ENCODE results near the gene PPM1L.

PPM1L gene

GRCh38 chr3:160810362-160811236 lies 54.6 kb downstream of the PPM1L start:
- Histone ChIP-seq H3K27me3 (ENCODE audit: control insufficient read depth, insufficient read depth, low read length) (no peaks in the 10 kb centered on the region), H3K4me3 (ENCODE audit: low read length) (no peak overlapping the region), H3K36me3 (ENCODE audit: insufficient read depth, low read length) (no peaks in the 10 kb centered on the region), H3K9me3 (replicated peaks; ENCODE audit: low read length) (no peaks in the 10 kb centered on the region), H3K9ac (ENCODE audit: low read depth, low read length) (no peak overlapping the region), H3K4me2 (ENCODE audit: low read length) (no peak overlapping the region), H3K4me1 (ENCODE audit: control insufficient read depth, insufficient read depth, low read length) (peaks cover 4% of the 10 kb centered on the region)

DNA sequence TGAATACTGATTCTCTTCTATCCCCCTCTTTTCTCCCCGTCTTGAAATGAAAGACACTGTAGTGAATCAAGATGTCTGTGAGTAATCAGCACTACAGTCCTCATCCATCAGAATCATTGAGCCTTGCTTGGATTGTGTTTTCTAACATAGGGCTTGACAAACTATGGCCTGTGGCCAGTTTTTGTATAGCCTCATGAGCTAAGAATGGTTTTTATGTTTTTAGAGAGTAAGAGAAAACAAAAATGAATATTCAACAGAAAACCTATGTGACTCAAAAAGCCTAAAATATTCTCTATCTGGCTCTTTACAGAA lies 55.2 kb downstream of the PPM1L start:
- no peak overlapping the region for H3K4me2 ChIP-seq (ENCODE audit: low read length)
- no peaks in the 10 kb centered on the region for H3K27me3 ChIP-seq (ENCODE audit: control insufficient read depth, insufficient read depth, low read length)
- H3K9ac ChIP-seq (ENCODE audit: low read depth, low read length), result no peak overlapping the region
- H3K9me3 ChIP-seq (replicated peaks; ENCODE audit: low read length), result no peaks in the 10 kb centered on the region
- no peaks in the 10 kb centered on the region for H3K36me3 ChIP-seq (ENCODE audit: insufficient read depth, low read length)
- H3K4me3 ChIP-seq (ENCODE audit: low read length), result no peak overlapping the region
- peaks cover 4% of the 10 kb centered on the region for H3K4me1 ChIP-seq (ENCODE audit: control insufficient read depth, insufficient read depth, low read length)

GRCh38 chr3:160812304-160812703 lies 56.3 kb downstream of the PPM1L start:
- H3K4me3 ChIP-seq (ENCODE audit: low read length), result no peak overlapping the region
- H3K36me3 ChIP-seq (ENCODE audit: insufficient read depth, low read length), result no peaks in the 10 kb centered on the region
- H3K4me2 ChIP-seq (ENCODE audit: low read length), result no peak overlapping the region

GRCh38 chr3:160815280-160815679 lies 59.2 kb downstream of the PPM1L start:
- no peaks in the 10 kb centered on the region for H3K27me3 ChIP-seq (ENCODE audit: control insufficient read depth, insufficient read depth, low read length)
- H3K4me2 ChIP-seq (ENCODE audit: low read length), result no peak overlapping the region
- H3K9ac ChIP-seq (ENCODE audit: low read depth, low read length), result no peak overlapping the region
- no peaks in the 10 kb centered on the region for H3K36me3 ChIP-seq (ENCODE audit: insufficient read depth, low read length)
- H3K9me3 ChIP-seq (replicated peaks; ENCODE audit: low read length), result no peaks in the 10 kb centered on the region
- H3K4me3 ChIP-seq (ENCODE audit: low read length), result no peak overlapping the region
- H3K4me1 ChIP-seq (ENCODE audit: control insufficient read depth, insufficient read depth, low read length), result peaks cover 5% of the 10 kb centered on the region

More at GRCh38 chr3:160812304-160812703, 56.3 kb downstream of the PPM1L start:
- Histone ChIP-seq H3K9ac (ENCODE audit: low read depth, low read length) (no peak overlapping the region), H3K9me3 (replicated peaks; ENCODE audit: low read length) (no peaks in the 10 kb centered on the region), H3K27me3 (ENCODE audit: control insufficient read depth, insufficient read depth, low read length) (no peaks in the 10 kb centered on the region), H3K4me1 (ENCODE audit: control insufficient read depth, insufficient read depth, low read length) (peaks cover 4% of the 10 kb centered on the region)

DNA sequence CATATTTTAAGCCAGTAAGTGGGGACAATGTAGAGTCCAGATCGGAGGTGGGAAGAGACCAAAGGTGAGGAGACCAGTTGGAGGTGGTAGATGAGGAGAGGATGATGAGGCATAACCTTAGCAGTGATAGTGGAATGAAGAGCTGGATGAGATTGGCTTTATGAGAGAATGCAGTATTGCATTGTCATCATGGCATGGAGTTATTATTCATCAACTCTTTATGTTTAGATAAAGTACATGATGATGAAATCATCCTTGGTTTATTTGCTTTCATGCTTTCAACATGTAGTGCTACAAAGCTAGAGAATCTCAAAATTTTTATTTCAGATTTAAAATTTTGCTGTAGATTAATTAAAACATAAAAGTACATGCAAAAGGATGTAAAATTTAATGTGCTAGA lies 64.0 kb downstream of the PPM1L start:
- no peaks in the 10 kb centered on the region for H3K9me3 ChIP-seq (replicated peaks; ENCODE audit: low read length)
- no peak overlapping the region for H3K4me3 ChIP-seq (ENCODE audit: low read length)
- peaks cover 5% of the 10 kb centered on the region for H3K4me1 ChIP-seq (ENCODE audit: control insufficient read depth, insufficient read depth, low read length)
- H3K4me2 ChIP-seq (ENCODE audit: low read length), result no peak overlapping the region
- no peak overlapping the region for H3K9ac ChIP-seq (ENCODE audit: low read depth, low read length)
- H3K36me3 ChIP-seq (ENCODE audit: insufficient read depth, low read length), result no peaks in the 10 kb centered on the region
- H3K27me3 ChIP-seq (ENCODE audit: control insufficient read depth, insufficient read depth, low read length), result no peaks in the 10 kb centered on the region

GRCh38 chr3:160820430-160820829 lies 64.4 kb downstream of the PPM1L start:
- Histone ChIP-seq H3K27me3 (ENCODE audit: control insufficient read depth, insufficient read depth, low read length) (no peaks in the 10 kb centered on the region), H3K4me2 (ENCODE audit: low read length) (no peak overlapping the region), H3K4me1 (ENCODE audit: control insufficient read depth, insufficient read depth, low read length) (peaks cover 5% of the 10 kb centered on the region), H3K9ac (ENCODE audit: low read depth, low read length) (no peak overlapping the region), H3K9me3 (replicated peaks; ENCODE audit: low read length) (no peaks in the 10 kb centered on the region), H3K36me3 (ENCODE audit: insufficient read depth, low read length) (no peaks in the 10 kb centered on the region), H3K4me3 (ENCODE audit: low read length) (no peak overlapping the region)

DNA sequence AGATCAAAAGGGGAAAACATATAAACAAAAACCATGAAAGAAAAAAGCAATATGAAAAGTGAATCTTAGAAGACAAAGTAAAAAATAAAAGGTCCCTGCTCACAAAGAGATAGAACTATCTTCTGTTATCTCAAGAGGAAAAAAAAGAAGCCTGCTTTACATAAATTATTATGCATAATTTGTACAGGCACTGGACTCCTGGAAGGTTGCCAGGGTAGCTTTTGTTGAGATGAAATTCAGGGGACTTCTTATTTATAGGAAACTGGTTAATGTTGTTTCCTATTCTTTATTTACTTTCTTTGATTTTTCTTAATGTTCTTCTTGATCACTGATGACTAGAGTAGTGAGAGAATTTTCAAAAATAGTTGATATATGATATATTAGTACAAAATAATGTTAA lies 66.9 kb downstream of the PPM1L start:
- Histone ChIP-seq H3K9ac (ENCODE audit: low read depth, low read length) (no peak overlapping the region), H3K4me1 (ENCODE audit: control insufficient read depth, insufficient read depth, low read length) (peaks cover 5% of the 10 kb centered on the region), H3K9me3 (replicated peaks; ENCODE audit: low read length) (no peaks in the 10 kb centered on the region), H3K27me3 (ENCODE audit: control insufficient read depth, insufficient read depth, low read length) (no peaks in the 10 kb centered on the region), H3K36me3 (ENCODE audit: insufficient read depth, low read length) (no peaks in the 10 kb centered on the region), H3K4me2 (ENCODE audit: low read length) (no peak overlapping the region), H3K4me3 (ENCODE audit: low read length) (no peak overlapping the region)

DNA sequence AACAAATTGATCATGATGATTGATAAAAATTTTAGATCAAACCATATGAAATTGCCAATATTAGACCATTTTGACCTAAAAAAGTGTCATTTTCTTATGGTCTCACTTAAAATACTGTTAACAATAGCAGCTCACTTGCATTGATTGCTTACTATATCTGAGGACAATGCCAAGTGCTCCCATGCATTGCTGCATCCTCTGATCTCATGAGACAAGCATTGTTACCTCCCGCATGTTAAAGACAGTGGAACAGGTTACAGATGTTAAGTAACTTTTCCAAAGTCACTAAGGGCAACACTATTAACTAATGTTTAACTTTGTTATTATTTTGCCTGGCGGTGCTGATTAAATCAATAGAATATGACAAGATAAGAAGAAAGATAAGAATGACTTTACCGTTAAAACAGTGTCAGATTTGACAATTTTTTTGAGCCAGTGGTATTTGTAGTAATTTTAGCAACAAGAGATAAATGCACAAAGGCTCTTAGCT lies 69.3 kb downstream of the PPM1L start:
- H3K9ac ChIP-seq (ENCODE audit: low read depth, low read length), result no peak overlapping the region
- peaks cover 3% of the 10 kb centered on the region for H3K4me1 ChIP-seq (ENCODE audit: control insufficient read depth, insufficient read depth, low read length)
- H3K36me3 ChIP-seq (ENCODE audit: insufficient read depth, low read length), result no peaks in the 10 kb centered on the region
- no peaks in the 10 kb centered on the region for H3K9me3 ChIP-seq (replicated peaks; ENCODE audit: low read length)
- H3K4me2 ChIP-seq (ENCODE audit: low read length), result no peak overlapping the region
- H3K4me3 ChIP-seq (ENCODE audit: low read length), result no peak overlapping the region
- H3K27me3 ChIP-seq (ENCODE audit: control insufficient read depth, insufficient read depth, low read length), result no peaks in the 10 kb centered on the region

DNA sequence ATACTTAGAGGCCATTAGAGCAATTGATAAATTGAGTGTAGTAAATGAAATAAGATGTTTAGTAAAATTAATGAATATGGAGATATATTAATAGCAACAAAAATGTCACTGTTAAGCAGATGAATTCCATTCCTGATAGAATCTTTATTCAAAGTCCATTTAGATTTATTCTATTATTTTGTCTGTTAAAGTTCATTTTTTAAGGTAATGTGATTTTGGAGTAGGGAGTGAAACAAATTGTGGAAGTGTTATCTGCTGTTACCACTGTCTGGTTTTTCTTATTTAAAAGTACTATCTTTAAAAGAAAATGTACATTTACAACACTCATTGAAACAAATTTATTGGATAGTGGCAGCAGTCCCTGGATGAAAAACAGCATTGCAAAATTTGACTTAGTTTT lies 70.4 kb downstream of the PPM1L start:
- no peaks in the 10 kb centered on the region for H3K36me3 ChIP-seq (ENCODE audit: insufficient read depth, low read length)
- no peak overlapping the region for H3K9ac ChIP-seq (ENCODE audit: low read depth, low read length)
- H3K9me3 ChIP-seq (replicated peaks; ENCODE audit: low read length), result no peaks in the 10 kb centered on the region
- no peak overlapping the region for H3K4me3 ChIP-seq (ENCODE audit: low read length)
- no peaks in the 10 kb centered on the region for H3K27me3 ChIP-seq (ENCODE audit: control insufficient read depth, insufficient read depth, low read length)
- H3K4me2 ChIP-seq (ENCODE audit: low read length), result no peak overlapping the region
- H3K4me1 ChIP-seq (ENCODE audit: control insufficient read depth, insufficient read depth, low read length), result no peaks in the 10 kb centered on the region

- H3K9ac ChIP-seq (ENCODE audit: low read depth, low read length), result no peak overlapping the region
- H3K4me1 ChIP-seq (ENCODE audit: control insufficient read depth, insufficient read depth, low read length), result no peaks in the 10 kb centered on the region
- no peak overlapping the region for H3K4me2 ChIP-seq (ENCODE audit: low read length)
- no peaks in the 10 kb centered on the region for H3K27me3 ChIP-seq (ENCODE audit: control insufficient read depth, insufficient read depth, low read length)
- no peak overlapping the region for H3K4me3 ChIP-seq (ENCODE audit: low read length)
- H3K9me3 ChIP-seq (replicated peaks; ENCODE audit: low read length), result no peaks in the 10 kb centered on the region
- H3K36me3 ChIP-seq (ENCODE audit: insufficient read depth, low read length), result no peaks in the 10 kb centered on the region
These were observed 71.0 kb downstream of the PPM1L start for GRCh38 chr3:160826991-160827390.

DNA sequence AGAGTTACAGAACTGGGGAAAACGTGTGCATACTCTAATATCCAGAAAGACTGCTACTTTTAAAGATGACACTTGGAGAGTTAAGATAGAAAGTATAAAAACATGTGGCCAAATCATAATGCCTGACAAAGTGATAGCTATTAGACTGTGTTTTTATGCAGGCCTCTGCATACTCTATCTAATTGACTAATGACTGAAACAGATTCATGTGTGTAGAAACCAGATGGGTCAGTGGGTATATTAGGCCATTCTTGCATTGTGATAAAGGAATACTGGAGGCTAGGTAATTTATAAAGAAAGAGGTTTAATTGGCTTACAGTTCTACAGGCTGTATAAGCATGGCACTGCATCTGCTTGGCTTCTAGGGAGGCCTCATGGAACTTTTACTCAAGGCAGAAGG lies 71.5 kb downstream of the PPM1L start:
- H3K4me2 ChIP-seq (ENCODE audit: low read length), result no peak overlapping the region
- no peaks in the 10 kb centered on the region for H3K36me3 ChIP-seq (ENCODE audit: insufficient read depth, low read length)
- no peaks in the 10 kb centered on the region for H3K27me3 ChIP-seq (ENCODE audit: control insufficient read depth, insufficient read depth, low read length)
- no peaks in the 10 kb centered on the region for H3K4me1 ChIP-seq (ENCODE audit: control insufficient read depth, insufficient read depth, low read length)
- no peak overlapping the region for H3K4me3 ChIP-seq (ENCODE audit: low read length)
- no peaks in the 10 kb centered on the region for H3K9me3 ChIP-seq (replicated peaks; ENCODE audit: low read length)
- no peak overlapping the region for H3K9ac ChIP-seq (ENCODE audit: low read depth, low read length)

DNA sequence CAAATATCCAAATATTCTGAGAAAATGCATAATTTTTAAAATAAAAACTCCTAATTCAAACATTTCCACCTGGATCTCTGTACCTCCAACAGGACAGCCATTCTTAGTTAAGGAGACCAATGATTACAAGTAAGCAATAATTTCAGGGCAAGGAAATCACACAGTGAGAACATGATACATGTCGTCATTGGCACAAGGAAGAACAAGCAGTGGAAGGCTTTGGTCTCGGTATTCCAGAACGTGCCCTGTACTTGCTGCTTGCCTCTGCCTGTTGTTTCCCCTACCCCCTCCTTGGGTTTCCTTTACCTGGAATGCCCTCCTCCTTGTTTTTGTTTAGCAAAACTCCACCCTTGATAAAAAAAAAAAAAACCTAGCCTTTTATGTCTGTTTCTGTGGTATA lies 72.8 kb downstream of the PPM1L start:
- Histone ChIP-seq H3K36me3 (ENCODE audit: insufficient read depth, low read length) (no peaks in the 10 kb centered on the region), H3K4me2 (ENCODE audit: low read length) (no peak overlapping the region), H3K9ac (ENCODE audit: low read depth, low read length) (no peak overlapping the region), H3K4me3 (ENCODE audit: low read length) (no peak overlapping the region), H3K4me1 (ENCODE audit: control insufficient read depth, insufficient read depth, low read length) (no peaks in the 10 kb centered on the region), H3K27me3 (ENCODE audit: control insufficient read depth, insufficient read depth, low read length) (no peaks in the 10 kb centered on the region), H3K9me3 (replicated peaks; ENCODE audit: low read length) (no peaks in the 10 kb centered on the region)
